HG02885 (cell line): ENCODE measurements around the gene ERO1B.
"Not testable (repeated sequence)": the region's sequence is repeated elsewhere in the genome, so short reads cannot be mapped to it uniquely, and the experiment has no call there.

Source experiments
- ATAC-seq: cut with Tn5 transposase; IDR thresholded peaks from one replicate; pipeline ENCODE4 v1.9.1; 2021; ENCODE audit warnings: mild to moderate bottlenecking; ENCODE audit not compliant: unreplicated experiment, poor library complexity

Gene ERO1B

GRCh38 chr1:236201786-236202185 is 80.0 kb downstream of the ERO1B start:
- no peak for ATAC-seq

- ATAC-seq = no peak
These were observed 80.8 kb downstream of the ERO1B start for GRCh38 chr1:236200925-236201324.

- no peak for ATAC-seq
These were observed 88.6 kb downstream of the ERO1B start for GRCh38 chr1:236193184-236193583.

- not testable (repeated sequence) for ATAC-seq
These were observed 93.7 kb downstream of the ERO1B start for GRCh38 chr1:236188084-236188483.

GRCh38 chr1:236186471-236186870 is 95.3 kb downstream of the ERO1B start:
- not testable (repeated sequence) for ATAC-seq

- no peak for ATAC-seq
These were observed 96.1 kb downstream of the ERO1B start for GRCh38 chr1:236185687-236186086.

- ATAC-seq = no peak
These were observed 100.7 kb downstream of the ERO1B start for GRCh38 chr1:236181059-236181458.

- ATAC-seq = no peak
These were observed 102.1 kb downstream of the ERO1B start for GRCh38 chr1:236179634-236180033.

- ATAC-seq = no peak
These were observed 105.1 kb downstream of the ERO1B start for GRCh38 chr1:236176337-236177336.

GRCh38 chr1:236175642-236176336 is 106.0 kb downstream of the ERO1B start:
- ATAC-seq = peak; percentile 95

- ATAC-seq = no peak
These were observed 108.5 kb downstream of the ERO1B start for GRCh38 chr1:236173174-236173767.

- ATAC-seq = no peak
These were observed 109.6 kb downstream of the ERO1B start for GRCh38 chr1:236172041-236172579.

GRCh38 chr1:236168716-236169429 is 112.9 kb downstream of the ERO1B start:
- ATAC-seq = peak; percentile 62

GRCh38 chr1:236167578-236167977 is 114.2 kb downstream of the ERO1B start:
- ATAC-seq = no peak

GRCh38 chr1:236167154-236167553 is 114.6 kb downstream of the ERO1B start:
- ATAC-seq = no peak

GRCh38 chr1:236166041-236166440 is 115.7 kb downstream of the ERO1B start:
- no peak for ATAC-seq
